Activated CD4-positive, alpha-beta T cell treated with anti-CD3 and anti-CD28 coated beads for 48 hours (primary cell): ENCODE results near the gene EXOC3L2.
"Not testable (repeated sequence)": the region's sequence is repeated elsewhere in the genome, so short reads cannot be mapped to it uniquely, and the experiment has no call there.

ENCODE experiments used
- DNase-seq: peaks from one replicate; pipeline ENCODE4 v3.0.0-alpha.2; 2020

Gene EXOC3L2

DNA sequence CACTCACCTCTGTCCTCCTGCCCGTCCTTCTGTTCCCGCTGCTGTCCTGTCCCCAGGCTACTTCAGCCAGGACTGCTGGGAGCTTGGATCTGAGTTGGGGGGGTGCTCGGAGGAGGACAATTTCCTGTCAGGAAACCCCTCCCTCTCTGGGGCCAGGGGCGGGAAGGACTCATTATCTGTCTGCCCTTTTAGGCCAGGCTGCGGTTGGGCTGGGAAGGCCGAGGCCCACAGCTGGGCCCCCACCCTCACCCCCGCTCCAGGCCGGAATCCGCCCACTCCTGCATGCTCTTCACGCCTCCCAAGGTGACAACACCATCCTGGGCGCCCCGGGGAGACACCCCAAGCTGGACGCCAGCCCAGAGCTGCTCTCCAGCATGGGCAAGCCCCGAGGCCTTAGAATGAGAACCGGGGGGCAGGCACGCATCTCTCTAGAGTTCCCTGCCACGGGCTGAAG, at the start of gene EXOC3L2:
EXOC3L2 (minus strand) TSS at position 74 of the 454 bp plus-strand sequence. CDS start 6,362 bp downstream, outside the sequence.
- no peak for DNase-seq

GRCh38 chr19:45294291-45295029, 49.3 kb upstream of the EXOC3L2 start:
- DNase-seq = no peak

- DNase-seq = peak; percentile 60
These were observed 48.5 kb upstream of the EXOC3L2 start for GRCh38 chr19:45293682-45294081.

- no peak for DNase-seq
These were observed 46.6 kb upstream of the EXOC3L2 start for GRCh38 chr19:45291834-45292233.

- DNase-seq = no peak
These were observed 45.2 kb upstream of the EXOC3L2 start for GRCh38 chr19:45290381-45290931.

- DNase-seq = no peak
These were observed 38.3 kb upstream of the EXOC3L2 start for GRCh38 chr19:45283443-45284033.

GRCh38 chr19:45280471-45280961, 35.3 kb upstream of the EXOC3L2 start:
- no peak for DNase-seq

DNA sequence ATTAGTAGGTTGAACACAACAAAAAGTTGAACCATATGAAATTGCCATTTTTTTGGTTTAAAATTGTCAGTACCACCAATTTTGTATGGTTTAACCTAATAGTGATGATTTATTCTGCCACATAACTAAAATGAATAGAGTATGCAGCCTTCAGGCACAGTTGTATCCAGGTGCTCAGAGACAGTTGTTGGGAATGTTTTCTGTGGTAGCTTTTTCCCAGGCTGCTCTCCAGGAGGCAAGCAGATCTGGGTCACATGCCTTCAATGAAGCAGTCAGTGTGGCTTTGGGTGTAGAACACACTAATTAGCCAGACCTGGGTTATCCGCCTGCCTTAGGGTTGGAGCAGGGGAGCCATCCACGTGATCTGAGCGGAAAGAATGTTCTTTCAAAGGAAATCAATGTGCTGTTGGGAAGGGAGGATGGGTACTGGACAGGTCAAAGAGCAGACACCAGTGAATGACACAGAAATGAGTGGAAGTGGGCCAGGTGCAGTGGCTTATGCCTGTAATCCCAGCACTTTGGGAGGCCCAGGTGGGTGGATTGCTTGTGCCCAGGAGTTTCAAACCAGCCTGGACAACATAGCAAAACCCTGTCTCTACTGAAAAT, 34.5 kb upstream of the EXOC3L2 start:
- no peak for DNase-seq

DNA sequence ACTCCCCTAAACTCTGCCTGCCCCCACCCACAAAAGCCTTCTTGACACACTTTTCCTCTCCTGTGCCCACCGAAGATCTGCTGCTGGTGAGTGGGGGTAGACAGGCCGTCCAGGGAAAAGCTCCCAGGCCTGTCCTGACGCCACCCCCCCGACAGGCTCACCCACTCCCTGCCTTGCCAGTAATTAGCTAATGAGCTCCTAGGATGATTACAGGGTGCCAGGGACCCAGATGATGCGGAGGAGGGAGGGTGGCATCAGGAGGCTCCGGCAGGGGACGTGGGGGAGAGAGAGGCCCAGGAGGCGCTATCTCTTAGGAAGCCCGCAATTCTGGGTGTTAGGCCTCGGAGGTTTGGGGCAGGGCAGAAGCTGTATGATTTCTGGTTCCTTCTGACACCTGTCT, 32.9 kb upstream of the EXOC3L2 start:
- no peak for DNase-seq

DNA sequence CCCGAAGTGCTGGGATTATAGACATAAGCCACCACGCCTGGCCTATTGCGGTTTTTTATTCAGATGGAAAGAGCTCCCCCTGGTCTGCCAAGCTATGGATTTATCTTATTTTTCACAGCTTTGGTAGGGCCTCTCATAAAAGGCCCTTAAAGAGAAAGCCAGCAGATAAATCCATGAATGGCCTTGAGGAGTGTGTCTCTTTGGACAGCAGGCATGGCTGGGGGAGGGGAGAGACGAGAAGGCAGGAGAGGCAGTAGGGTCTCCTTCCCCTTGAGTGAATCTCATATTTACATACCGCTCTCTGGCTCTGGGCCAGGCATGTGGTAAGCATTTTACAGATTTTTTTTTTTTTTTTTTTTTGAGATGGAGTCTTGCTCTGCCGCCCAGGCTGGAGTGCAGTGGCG, 31.1 kb upstream of the EXOC3L2 start:
- no peak for DNase-seq

DNA sequence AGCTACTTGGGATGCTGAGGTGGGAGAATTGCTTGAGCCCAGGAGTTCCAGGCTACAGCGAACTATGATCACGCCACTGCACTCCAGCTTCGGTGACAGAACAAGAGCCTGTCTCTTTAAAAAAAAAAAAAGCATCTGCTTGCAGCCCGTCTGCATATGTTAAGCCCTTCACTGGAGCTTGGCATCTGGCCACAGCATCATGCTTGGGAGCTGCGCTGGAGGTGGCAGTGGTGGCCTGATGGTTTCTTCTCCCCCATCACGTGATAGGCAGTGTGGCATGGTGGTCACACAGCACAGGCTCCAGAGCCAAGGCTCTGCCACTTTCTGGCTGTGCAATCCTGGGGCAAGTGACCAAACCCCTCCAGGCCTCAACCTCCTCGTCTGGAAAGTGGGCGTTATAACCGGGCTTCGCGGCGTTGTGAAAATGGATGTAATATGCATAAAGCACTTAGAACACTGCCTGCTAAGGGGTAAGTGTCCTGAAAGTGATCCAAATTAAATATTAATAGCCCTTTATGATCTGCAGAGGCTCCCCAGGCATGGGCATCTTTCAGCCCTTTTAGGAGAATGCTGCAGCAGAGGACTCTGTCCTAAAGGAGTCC, 30.3 kb upstream of the EXOC3L2 start:
- no peak for DNase-seq

- no peak for DNase-seq
These were observed 28.3 kb upstream of the EXOC3L2 start for GRCh38 chr19:45273521-45273855.

DNA sequence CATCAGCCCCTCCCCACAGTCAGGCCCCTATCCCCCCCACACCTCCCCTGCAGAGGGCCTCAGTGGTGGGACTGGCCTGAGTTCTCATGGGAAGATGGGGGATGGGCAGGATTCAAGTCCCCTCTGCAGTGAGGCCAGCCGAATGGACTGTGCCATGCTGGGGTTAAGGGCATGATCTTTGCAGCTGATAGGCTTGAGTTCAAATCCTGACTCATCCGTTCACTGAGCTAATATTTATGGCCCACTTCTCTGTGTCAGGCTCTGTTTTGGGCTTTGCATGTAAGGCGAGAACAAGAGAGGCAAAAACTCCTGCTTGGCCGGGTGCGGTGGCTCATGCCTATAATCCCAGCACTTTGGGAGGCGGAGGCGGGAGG, 26.5 kb upstream of the EXOC3L2 start:
- DNase-seq = no peak

- DNase-seq = no peak
These were observed 26.0 kb upstream of the EXOC3L2 start for GRCh38 chr19:45271098-45271734.

GRCh38 chr19:45269939-45270338, 24.7 kb upstream of the EXOC3L2 start:
- not testable (repeated sequence) for DNase-seq

DNA sequence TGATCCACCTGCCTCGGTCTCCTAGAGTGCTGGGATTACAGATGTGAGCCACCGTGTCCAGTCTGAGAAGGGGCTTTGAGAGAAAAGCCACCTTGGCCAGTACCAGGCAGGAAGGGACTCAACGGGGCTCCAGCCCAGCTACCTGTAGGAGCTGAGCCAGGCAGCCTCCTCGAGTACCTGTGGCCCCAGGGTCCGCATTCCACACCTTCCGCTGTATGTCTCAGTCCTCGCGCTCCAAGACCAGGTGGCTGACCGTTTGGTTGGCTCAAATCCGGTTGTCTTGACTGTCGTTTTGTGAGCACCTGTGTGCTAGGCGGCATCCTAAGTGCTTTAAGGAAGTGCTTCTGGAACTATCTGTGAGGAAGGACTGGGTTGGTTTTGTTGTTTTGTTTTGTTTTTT, 22.1 kb upstream of the EXOC3L2 start:
- no peak for DNase-seq

GRCh38 chr19:45265375-45265774, 20.2 kb upstream of the EXOC3L2 start:
- DNase-seq = no peak

GRCh38 chr19:45264781-45265317, 19.6 kb upstream of the EXOC3L2 start:
- no peak for DNase-seq

- DNase-seq = no peak
These were observed 17.8 kb upstream of the EXOC3L2 start for GRCh38 chr19:45263013-45263412.

DNA sequence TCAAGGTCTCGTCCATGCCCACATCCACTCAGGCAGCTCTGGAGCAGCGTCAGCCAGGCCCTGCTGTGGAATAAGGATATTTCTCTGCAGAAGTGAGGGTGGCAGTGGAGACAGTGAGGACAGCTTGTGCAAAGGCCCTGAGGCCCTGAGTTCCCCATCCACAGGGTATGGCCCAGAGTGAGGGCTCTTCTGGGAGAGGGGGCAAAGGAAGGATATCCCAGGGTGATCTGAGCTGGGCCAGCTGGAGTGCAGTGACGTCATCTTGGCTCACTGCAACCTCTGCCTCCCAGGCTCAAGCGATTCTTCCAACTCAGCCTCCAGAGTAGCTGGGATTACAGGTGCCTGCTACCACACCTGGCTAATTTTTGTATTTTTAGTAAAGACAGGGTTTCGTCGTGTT, 17.4 kb upstream of the EXOC3L2 start:
- no peak for DNase-seq

DNA sequence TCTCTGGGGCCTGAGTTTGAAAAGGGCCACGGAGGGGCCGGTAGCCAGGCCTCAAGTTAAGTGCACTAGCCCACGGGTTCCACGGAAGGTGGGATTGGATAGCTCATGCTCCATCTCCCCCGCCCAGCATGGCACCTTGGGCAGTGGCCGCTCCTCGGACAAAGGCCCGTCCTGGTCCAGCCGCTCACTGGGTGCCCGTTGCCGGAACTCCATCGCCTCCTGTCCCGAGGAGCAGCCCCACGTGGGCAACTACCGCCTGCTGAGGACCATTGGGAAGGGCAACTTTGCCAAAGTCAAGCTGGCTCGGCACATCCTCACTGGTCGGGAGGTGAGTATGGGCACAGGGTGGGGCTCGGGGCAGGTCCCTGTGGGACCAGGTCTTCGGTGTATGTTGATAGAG, 13.7 kb upstream of the EXOC3L2 start:
- DNase-seq = no peak

GRCh38 chr19:45256836-45257235, 11.6 kb upstream of the EXOC3L2 start:
- no peak for DNase-seq
